Panc1 (cell line): ENCODE measurements around the gene NFIB.

Experiments used
- TF ChIP-seq, protein P1 (sequence below), 2 experiments: IDR thresholded peaks; 2 replicates each; pipeline ENCODE4 v1.6.1; 2011 to 2012; ENCODE audit warnings: low read depth in 2 of 2, control low read depth in 1 of 2, low read length in 1 of 2, mild to moderate bottlenecking in 1 of 2, moderate library complexity in 1 of 2; ENCODE audit not compliant: insufficient read depth in 1 of 2
- TF ChIP-seq, protein P2 (sequence below): fragments of 450-650 bp; IDR thresholded peaks from 2 replicates; pipeline ENCODE4 v1.5.1; 2017; ENCODE audit warnings: mild to moderate bottlenecking

DNA sequence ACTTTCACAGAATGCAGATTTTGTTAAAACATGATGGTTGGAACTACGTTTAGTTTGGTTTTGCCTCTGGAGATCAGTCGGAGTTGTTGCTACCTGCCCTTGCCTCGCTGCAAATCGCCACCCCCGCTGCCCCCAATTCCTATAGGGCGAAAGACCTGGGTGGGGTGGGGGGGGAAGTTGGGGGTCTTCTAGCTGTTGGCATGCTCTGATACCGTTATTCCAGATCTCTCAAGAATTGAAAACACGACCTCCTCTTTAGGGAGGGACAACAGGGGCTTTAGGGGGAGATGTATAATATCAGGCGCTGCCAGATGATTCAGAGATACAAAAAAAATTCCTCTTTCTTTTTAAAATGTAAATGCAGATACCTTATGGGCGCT, 36.4 kb upstream of the NFIB start:
- TF ChIP-seq, protein P1, sequence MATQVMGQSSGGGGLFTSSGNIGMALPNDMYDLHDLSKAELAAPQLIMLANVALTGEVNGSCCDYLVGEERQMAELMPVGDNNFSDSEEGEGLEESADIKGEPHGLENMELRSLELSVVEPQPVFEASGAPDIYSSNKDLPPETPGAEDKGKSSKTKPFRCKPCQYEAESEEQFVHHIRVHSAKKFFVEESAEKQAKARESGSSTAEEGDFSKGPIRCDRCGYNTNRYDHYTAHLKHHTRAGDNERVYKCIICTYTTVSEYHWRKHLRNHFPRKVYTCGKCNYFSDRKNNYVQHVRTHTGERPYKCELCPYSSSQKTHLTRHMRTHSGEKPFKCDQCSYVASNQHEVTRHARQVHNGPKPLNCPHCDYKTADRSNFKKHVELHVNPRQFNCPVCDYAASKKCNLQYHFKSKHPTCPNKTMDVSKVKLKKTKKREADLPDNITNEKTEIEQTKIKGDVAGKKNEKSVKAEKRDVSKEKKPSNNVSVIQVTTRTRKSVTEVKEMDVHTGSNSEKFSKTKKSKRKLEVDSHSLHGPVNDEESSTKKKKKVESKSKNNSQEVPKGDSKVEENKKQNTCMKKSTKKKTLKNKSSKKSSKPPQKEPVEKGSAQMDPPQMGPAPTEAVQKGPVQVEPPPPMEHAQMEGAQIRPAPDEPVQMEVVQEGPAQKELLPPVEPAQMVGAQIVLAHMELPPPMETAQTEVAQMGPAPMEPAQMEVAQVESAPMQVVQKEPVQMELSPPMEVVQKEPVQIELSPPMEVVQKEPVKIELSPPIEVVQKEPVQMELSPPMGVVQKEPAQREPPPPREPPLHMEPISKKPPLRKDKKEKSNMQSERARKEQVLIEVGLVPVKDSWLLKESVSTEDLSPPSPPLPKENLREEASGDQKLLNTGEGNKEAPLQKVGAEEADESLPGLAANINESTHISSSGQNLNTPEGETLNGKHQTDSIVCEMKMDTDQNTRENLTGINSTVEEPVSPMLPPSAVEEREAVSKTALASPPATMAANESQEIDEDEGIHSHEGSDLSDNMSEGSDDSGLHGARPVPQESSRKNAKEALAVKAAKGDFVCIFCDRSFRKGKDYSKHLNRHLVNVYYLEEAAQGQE (IDR thresholded peaks at IDR 0.05; ENCODE audit: insufficient read depth in 1 of 2, low read depth in 2 of 2, low read length in 1 of 2), result no peak
- TF ChIP-seq, protein P2, sequence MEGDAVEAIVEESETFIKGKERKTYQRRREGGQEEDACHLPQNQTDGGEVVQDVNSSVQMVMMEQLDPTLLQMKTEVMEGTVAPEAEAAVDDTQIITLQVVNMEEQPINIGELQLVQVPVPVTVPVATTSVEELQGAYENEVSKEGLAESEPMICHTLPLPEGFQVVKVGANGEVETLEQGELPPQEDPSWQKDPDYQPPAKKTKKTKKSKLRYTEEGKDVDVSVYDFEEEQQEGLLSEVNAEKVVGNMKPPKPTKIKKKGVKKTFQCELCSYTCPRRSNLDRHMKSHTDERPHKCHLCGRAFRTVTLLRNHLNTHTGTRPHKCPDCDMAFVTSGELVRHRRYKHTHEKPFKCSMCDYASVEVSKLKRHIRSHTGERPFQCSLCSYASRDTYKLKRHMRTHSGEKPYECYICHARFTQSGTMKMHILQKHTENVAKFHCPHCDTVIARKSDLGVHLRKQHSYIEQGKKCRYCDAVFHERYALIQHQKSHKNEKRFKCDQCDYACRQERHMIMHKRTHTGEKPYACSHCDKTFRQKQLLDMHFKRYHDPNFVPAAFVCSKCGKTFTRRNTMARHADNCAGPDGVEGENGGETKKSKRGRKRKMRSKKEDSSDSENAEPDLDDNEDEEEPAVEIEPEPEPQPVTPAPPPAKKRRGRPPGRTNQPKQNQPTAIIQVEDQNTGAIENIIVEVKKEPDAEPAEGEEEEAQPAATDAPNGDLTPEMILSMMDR, result no peak
